Dermis microvascular lymphatic vessel endothelial cell (primary cell): Measurements from ENCODE around the gene ISOC2. TPM values are rescaled to one million over a fixed set of nuclear protein-coding genes. Genes with fewer than 3 reads are reported as not detected.
A peak's percentile ranks its signal among the peaks of the same experiment; 100 is the strongest.

Experiments
- DNase-seq, 2 donors: peaks; one replicate each; pipeline versions ENCODE4 v3.0.0 to v3.0.0-alpha.2; 2010; ENCODE audit warnings: low read depth in 2 of 2
- total RNA-seq: library from RNA; depleted of rRNA; stranded (reverse); fragments of >200 nt; gene quantifications from 2 replicates; pipeline ENCODE4 v1.2.1, GENCODE V29; 2014

ISOC2 gene
- total RNA-seq, 1 donor from 2014 or later = 61.0 TPM

DNA sequence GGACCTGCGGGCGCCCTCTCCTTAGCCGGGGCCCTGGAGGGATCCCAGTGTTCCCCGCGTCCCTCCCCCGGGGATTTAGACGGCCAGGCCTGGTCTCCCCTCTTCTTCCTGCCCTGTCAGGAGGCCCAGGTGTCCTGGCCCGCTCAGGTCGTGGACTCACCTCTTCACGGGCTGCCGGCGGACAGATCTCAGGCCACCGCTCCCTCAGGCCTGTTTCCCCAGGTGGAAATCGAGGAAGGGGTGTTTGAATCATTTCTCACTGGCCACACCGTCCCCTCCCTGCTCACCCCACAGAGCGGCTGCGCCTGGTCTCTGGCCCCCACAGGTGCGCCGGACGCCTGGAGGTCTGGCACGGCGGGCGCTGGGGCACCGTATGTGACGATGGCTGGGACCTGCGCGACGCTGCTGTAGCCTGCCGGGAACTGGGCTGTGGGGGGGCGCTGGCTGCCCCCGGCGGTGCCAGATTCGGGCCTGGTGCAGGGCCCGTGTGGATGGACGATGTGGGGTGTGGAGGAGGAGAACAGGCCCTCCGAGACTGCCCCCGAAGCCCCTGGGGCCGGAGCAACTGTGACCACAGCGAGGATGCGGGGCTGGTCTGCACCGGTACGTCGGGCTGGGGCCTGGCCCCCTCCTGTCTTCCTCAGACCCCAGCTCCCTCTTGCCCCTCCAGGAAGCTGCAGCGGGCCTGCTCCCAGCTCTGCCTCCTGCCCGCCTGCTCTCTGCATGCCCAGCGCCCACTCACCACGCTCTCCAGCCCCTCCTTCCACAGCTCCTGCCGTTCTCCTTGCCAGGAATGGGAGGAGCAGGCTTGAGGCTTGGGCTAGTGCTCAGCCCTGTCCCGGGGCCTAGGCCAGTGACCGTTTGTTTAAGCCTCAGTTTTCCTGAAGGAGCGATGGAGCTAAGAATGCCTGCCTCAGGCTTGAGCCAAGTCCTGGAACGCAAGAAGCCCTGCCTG, 29.3 kb upstream of the ISOC2 start:
- no peak for DNase-seq

DNA sequence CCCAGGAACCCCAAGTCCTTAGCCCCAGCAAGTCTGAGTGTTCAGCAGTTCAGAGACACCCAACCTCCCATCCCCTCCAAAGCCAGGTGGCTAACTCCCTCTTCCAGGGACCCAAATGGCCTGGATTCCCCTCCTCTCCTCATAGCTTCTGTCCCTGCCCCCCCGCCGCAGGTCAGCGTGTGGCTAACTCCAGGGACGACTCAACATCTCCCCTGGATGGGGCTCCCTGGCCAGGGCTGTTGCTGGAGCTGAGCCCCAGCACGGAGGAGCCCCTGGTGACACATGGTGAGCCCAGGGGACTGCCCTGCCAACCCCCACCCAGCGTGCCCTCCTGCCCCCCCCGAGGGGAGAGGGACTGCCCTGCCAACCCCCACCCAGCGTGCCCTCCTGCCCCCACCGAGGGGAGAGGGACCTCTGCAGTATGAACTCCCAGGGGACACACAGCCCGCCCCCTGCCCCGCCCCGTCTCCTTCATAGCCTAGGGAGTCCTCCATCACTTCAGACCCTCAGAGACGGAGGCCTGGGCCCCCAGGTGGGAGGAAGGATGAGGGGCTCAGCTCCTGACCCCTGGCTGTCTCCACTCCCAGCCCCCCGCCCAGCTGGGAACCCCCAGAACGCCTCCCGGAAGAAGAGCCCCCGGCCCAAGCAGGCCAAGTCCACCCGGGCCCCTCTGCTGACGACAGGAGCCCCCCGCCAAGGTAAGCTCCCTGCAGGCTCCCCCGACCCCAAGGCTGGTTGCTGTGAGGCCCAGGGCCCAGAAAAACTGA, 28.5 kb upstream of the ISOC2 start:
- DNase-seq = no peak

DNA sequence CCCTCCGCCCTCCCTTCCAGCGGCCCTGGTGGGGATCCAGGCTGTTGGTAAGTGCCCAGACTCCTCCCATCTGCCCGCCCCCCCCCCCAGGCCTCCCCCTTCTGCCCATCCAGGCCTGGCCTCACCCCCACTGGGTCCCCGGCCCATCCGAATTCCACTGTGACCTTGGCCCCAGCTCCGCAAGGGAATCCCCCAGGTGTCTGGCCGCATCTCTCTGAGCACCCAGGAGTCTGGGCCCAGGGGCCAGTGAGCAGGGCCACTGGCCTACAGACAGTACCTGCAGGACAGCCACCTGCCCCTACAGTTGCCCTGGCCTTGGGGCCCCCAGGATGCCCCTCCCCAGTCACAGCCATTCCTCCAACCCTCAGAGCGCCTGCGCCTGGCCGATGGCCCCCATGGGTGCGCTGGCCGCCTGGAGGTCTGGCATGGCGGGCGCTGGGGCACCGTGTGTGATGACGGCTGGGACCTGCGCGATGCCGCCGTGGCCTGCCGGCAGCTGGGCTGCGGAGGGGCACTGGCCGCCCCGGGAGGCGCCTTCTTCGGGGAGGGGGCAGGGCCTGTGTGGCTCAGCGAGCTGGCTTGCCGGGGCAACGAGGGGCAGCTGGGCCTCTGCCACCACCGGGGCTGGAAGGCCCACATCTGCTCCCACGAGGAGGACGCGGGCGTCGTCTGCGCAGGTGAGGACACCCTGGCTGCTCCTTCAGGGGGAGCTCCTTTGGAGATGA, 27.7 kb upstream of the ISOC2 start:
- no peak for DNase-seq

DNA sequence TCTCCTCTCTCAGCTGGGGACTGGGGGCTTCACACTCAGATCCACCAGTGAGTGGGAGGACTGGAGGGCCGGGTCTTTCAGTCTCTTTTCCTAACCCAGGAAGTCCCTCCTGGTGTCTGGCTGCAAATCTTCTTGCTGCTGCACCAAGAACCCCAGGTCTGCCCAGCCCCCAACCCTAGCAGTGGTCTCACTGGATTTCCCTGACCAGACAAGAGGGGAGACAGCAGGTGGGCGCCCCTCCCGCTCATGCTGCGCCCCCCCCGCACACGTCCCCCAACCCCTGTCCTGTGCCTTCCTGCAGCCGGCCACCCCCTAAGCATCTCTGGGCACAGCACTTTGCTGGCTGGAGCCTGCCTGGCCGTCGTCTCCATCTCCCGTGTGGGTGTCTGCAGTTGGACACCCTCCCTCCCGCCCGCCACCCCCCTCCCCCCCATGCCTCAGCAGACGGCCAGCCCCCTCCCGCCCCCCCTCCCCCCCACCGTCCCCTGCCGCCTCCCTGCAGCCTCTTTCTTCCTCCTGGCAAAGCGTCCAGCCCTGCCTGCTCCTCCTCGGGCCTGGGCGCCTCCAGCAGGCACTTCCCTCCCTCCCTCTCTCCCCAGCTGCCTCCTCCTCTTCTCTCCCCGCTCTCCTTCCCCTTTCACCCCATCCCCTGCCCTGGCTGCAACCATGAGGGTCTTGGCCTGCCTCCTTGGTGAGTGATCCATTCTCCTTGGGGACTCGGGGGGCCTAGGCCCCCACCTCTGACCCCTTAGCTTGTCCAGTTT, 26.7 kb upstream of the ISOC2 start, which contains the start of gene SSC5D:
TSS of gene SSC5D (plus strand) at position 513 of the 764 bp plus-strand sequence. CDS start at position 667, 154 bp downstream.
- DNase-seq = no peak

DNA sequence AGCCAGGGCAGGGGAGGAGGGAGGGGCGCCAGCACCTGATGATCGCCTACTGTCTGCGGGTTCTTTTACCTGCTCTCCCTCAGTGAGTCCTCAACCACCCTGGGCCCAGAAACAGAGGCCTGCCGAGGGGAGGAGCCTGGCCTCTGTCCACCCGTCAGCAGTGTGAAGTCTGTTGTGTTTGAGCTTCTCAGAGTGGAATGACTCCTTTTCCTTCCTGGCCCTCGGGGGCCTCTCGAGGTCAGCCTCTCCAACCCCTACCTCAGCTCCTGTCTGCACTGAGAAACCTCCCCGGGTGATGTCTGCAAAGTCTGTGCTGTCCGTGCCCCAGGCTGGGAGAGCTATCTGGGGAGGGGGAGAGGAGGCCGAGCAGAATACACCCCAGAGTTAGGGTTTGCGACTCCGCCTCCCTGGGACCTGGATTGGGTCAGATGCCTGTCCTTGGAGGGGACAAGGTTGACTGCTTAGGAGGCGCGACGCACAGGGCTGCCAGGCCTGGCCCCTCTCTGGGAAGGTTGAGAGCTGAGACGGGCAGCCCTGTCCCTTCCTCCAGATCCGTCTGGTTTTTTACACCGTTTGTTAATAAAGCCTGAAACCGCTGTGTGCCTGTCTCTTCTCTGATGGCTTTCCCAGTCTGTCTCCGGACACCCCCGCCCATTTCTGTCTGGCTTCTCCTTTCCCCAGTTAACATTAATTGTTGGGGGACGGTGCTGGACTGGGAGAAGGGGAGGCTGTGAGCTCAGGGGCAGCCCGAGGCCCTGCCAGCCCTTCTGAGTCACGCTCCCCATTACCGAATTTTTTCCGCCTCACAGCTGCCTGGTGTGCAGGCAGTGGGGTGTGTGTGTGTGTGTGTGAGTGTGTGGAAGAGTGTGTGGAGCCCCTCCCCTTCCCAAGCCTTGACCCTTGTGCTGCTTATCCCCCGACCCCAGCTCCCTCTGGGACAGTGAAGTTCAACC, 25.8 kb upstream of the ISOC2 start:
- peak; percentile 74 to 89 for DNase-seq

DNA sequence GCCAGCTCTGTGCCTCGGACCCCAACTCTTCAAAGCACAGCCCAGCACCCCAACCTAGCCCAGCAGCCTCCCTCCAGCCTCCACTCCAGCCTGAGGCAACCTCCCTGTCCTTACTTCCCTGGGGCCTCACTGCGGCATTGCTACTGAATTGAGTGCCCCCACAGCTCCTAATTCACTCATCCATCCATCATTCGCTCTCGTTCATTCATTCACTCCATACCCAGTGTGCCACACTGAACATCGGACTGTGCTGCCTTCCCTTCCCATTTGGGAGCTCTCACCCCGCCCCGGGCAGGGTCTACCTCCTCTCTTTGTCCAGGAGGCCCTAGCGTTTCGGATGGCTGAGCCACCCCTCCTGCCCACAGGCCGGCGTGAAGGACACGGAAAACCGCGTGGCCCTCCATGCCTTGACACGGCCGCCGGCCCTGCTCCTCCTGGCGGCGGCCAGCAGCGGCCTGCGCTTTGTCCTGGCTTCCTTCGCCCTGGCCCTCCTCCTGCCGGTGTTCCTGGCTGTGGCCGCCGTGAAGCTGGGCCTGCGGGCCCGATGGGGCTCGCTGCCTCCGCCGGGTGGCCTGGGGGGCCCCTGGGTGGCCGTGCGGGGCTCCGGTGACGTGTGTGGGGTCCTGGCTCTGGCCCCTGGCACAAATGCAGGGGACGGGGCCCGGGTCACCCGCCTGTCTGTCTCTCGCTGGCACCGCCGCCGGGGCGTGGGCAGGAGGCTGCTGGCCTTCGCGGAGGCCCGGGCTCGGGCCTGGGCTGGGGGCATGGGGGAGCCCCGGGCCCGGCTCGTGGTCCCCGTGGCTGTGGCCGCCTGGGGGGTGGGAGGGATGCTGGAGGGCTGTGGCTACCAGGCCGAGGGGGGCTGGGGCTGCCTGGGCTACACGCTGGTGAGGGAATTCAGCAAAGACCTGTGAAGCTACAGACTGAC, 24.9 kb upstream of the ISOC2 start:
- peak in 1 of 2 donors; percentile 10 for DNase-seq

DNA sequence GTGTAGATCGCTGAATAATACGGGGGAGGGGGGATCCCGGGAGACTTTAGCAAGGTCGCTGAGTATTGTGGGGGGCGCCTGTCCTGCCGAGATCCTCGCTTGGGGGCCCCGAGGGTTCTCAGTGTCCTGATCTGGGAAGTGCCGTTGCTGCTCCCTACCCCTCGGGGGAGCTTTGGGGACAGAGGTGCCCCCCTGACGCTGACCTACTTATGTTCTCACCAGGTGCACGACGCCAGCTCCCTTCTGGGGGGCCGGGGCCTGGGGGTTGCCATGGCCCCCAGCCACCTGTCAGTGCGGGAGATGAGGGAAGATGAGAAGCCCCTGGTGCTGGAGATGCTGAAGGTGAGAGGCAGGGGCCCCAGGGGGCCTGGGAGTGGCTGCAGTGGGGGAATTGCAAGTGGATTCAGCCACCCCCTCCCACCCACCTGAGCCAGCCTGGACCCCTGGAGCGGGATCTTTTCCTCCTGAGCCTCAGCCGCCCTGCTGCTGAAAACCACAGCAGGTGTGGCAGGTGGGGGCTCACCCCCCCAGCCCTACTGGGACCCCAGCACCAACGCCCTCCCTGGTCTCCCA, 24.1 kb upstream of the ISOC2 start:
- no peak for DNase-seq

DNA sequence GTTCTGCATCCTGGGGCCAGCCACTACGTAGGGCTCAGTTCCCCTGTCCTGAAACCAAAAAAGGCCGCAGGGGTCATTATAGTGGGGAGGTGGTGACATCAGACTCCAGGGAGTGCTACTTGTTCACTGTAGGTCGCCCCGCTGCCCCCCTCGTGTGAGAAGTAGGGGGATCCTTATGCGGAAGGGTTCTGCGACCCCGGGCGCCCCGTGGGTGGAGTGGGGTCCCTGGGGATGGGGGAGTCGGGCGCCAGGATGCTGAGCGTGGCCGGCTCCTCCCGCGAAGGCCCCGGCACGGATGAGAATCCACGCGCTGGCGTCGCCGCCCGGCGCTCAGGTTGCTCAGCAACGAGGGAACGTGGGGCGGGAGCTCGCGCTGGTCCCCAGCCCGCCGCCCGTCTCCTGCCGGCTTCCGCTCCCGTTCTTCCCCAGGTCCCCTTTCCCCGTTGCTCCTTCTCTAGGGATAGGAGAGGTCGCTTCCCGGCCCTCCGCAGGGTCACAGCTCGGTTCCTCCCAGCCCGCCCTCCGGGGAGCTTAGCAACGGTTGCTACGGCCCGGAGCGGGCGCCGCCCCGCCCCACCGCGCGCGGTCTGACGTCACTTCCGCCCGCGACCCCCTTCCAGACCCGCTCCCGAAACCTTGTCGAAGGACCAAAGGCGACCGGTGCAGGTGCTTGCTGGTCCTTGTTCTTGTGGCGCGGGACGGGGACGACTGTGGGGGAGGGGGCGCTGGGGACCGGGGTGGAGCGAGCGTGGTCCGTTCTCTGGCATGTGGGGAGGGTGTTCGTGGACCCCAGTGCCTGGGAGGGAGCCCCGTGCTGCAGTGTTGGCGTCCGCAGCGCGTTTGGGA, 23.4 kb upstream of the ISOC2 start, which contains the start of gene NAT14:
TSS of gene NAT14 (plus strand) at position 596 of the 846 bp plus-strand sequence. CDS start 521 bp downstream, outside the sequence.
- peak in 1 of 2 donors; percentile 55 for DNase-seq

DNA sequence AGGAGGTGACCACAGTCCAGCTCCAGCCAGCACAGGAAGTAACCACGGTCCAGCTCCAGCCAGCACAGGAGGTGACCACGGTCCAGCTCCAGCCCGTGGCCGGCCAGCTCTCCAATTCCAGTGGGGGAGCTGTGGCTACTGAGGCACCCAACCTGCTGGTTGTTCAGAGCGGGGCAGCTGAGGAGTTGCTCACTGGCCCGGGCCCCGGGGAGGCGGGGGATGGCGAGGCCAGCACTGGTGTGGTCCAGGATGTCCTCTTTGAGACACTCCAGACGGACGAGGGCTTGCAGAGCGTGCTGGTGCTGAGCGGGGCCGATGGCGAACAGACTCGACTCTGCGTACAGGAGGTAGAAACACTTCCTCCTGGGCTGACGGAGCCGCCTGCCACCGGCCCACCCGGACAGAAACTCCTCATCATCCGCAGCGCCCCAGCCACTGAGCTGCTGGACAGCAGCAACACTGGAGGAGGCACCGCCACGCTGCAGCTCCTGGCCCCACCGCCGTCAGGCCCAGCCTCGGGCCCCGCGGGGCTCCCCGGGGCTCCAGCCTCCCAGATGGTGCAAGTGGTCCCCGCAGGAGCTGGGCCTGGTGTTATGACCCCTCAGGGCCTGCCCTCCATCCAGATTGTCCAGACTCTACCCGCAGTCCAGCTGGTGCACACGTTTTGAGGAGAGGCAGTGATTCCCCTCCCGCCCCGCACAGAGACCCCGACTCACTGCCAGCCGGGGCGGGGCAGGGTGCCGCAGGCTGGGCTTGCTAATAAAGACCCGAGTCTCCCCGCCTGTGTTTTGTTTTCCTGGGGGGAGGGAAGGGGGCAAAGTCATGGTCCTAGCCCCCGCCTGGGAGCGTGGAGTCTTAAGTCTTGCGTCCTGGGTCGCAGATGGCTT, 22.5 kb upstream of the ISOC2 start:
- no peak for DNase-seq

DNA sequence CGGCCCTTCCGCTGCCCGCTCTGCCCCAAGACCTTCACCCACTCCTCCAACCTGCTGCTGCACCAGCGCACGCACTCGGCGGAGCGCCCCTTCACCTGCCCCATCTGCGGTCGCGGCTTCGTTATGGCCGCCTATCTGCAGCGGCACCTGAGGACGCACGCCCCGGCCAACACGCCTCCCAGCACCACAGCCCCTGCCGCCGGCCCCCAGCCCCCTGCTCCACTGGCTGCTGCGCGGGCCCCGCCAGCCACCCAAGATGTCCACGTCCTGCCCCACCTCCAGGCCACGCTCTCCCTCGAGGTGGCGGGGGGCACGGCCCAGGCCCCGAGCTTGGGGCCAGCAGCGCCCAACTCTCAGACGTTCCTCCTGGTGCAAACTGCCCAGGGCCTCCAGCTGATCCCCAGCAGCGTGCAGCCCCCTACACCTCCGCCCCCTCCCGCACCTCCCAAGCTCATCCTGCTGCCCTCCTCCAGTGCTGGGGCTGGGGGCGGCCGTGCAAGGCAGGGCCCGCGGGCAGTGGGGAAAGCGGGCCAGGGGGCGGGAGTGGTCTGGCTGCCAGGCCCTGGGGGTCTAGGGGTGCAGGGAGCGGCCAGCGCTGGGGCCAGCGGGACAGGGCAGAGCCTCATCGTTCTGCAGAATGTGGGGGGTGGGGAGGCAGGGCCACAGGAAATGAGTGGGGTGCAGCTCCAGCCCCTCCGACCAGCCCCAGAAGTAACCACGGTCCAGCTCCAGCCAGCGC, 21.7 kb upstream of the ISOC2 start:
- no peak for DNase-seq

DNA sequence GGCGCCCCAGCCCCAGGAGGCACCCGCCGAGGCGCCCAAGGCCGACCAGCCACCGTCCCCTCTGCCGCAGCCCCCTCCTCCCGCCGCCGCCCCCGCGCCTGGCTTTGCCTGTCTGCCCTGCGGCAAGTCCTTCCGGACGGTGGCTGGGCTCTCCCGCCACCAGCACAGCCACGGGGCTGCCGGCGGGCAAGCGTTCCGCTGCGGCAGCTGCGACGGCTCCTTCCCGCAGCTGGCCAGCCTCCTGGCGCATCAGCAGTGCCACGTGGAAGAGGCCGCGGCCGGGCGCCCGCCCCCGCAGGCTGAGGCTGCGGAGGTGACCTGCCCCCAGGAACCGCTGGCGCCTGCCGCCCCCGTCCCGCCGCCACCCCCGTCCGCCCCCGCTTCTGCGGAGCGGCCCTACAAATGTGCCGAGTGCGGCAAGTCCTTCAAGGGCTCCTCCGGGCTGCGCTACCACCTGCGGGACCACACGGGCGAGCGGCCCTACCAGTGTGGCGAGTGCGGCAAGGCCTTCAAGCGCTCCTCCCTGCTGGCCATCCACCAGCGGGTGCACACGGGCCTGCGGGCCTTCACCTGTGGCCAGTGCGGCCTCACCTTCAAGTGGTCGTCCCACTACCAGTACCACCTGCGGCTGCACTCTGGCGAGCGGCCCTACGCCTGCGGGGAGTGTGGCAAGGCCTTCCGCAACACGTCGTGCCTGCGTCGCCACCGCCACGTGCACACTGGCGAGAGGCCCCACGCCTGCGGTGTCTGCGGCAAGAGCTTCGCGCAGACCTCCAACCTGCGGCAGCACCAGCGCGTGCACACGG, 20.9 kb upstream of the ISOC2 start:
- no peak for DNase-seq

DNA sequence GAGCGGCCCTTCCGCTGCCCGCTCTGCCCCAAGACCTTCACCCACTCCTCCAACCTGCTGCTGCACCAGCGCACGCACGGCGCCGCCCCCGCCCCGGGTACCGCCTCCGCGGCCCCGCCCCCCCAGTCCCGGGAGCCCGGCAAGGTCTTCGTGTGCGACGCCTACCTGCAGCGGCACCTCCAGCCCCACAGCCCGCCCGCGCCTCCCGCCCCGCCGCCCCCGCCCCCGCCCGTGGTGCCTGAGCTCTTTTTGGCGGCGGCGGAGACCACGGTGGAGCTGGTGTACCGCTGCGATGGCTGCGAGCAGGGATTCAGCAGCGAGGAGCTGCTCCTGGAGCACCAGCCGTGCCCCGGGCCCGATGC, 20.3 kb upstream of the ISOC2 start:
- no peak for DNase-seq

DNA sequence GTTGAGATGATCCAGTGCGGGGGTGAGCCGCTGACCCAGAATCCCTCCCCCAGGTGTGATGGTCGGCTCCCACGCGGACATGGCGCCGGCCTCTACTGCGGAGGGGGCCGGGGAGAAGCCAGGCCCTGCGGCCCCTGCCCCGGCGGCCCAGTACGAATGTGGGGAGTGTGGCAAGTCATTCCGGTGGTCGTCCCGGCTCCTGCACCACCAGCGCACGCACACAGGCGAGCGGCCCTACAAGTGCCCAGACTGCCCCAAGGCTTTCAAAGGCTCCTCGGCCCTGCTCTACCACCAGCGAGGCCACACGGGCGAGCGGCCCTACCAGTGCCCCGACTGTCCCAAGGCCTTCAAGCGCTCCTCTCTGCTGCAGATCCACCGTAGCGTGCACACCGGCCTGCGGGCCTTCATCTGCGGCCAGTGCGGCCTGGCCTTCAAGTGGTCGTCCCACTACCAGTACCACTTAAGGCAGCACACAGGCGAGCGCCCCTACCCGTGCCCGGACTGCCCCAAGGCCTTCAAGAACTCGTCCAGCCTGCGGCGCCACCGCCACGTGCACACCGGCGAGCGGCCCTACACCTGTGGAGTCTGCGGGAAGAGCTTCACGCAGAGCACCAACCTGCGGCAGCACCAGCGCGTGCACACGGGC, 19.8 kb upstream of the ISOC2 start:
- no peak for DNase-seq
